Endothelial cell of umbilical vein (primary cell): ENCODE measurements around the gene FZD10. TPM values are rescaled to one million over a fixed set of nuclear protein-coding genes. Genes with fewer than 3 reads are reported as not detected.

ENCODE experiments used
- BruUV-seq: library from RNA; stranded (reverse); fragments of 400-500 nt; replicated peaks from 2 replicates; lab custom pipeline; 2021; lab: Mats Ljungman, UMichigan
- CTCF ChIA-PET: fragments of 300-600, 350-600 bp; sonication (Branson Sonifier 250); formaldehyde crosslinking; loops from one replicate; lab custom pipeline; 2021; ENCODE audit warnings: antibody characterized with exemption, inconsistent platforms; lab: Charles Lee
- POLR2A ChIA-PET: fragments of 300-600, 350-600 bp; sonication (Branson Sonifier 250); formaldehyde crosslinking; loops from one replicate; lab custom pipeline; 2021; ENCODE audit warnings: antibody characterized with exemption, inconsistent platforms; lab: Charles Lee
- DNase-seq: peaks from one replicate; pipeline ENCODE4 v3.0.0-alpha.2; 2011; ENCODE audit warnings: low read depth, low spot score
- FAIRE-seq: peaks from 2 replicates; lab custom pipeline; 2011; peaks lifted over from hg19 to GRCh38; lab: Jason Lieb, UNC
- H2AFZ ChIP-seq: 2 replicates; pipeline ENCODE4 v1.6.0; 2012; ENCODE audit warnings: low read depth, low read length, control low read depth, inconsistent platforms
- H3K27ac ChIP-seq: 2 replicates; pipeline ENCODE4 v1.5.1; 2011; ENCODE audit warnings: low read depth, mild to moderate bottlenecking, control low read depth, low read length, moderate library complexity; ENCODE audit not compliant: insufficient read depth
- H3K27me3 ChIP-seq, 2 experiments: 2 replicates each; pipeline versions ENCODE4 v1.6.0 to v1.6.1; 2011; ENCODE audit warnings: low read length in 2 of 2, mixed read lengths in 1 of 2; ENCODE audit not compliant: control insufficient read depth in 2 of 2, insufficient read depth in 2 of 2
- H3K36me3 ChIP-seq, 2 experiments: 2 replicates in 1 of 2; 3 replicates in 1 of 2; pipeline ENCODE4 v1.5.1; 2011; ENCODE audit warnings: low read length in 2 of 2, mild to moderate bottlenecking in 1 of 2, moderate library complexity in 1 of 2; ENCODE audit not compliant: control insufficient read depth in 2 of 2, insufficient read depth in 2 of 2; ENCODE audit errors: extremely low read depth in 1 of 2
- H3K4me1 ChIP-seq: 3 replicates; pipeline ENCODE4 v1.5.1; 2011; ENCODE audit warnings: mild to moderate bottlenecking, low read length; ENCODE audit not compliant: control insufficient read depth, insufficient read depth; ENCODE audit errors: extremely low read depth
- H3K4me2 ChIP-seq: 2 replicates; pipeline ENCODE4 v1.6.1; 2011; ENCODE audit warnings: low read length, control low read depth, mixed read lengths; ENCODE audit not compliant: insufficient read depth
- H3K4me3 ChIP-seq, 3 experiments: fragments of 200-600 bp in 1 of 3; sonication (generic), shearing (Covaris generic) in 1 of 3; replicated peaks in 1 of 3; 2 replicates each; pipeline ENCODE4 v1.5.1; 2011 to 2016; ENCODE audit warnings: control low read depth in 3 of 3, low read length in 3 of 3, mild to moderate bottlenecking in 2 of 3, inconsistent platforms in 1 of 3, low read depth in 1 of 3, moderate library complexity in 1 of 3; ENCODE audit not compliant: insufficient read depth in 1 of 3
- H3K79me2 ChIP-seq: 2 replicates; pipeline ENCODE4 v1.6.0; 2012; ENCODE audit warnings: low read length, inconsistent platforms; ENCODE audit not compliant: control insufficient read depth, insufficient read depth
- H3K9ac ChIP-seq: replicated peaks from 2 replicates; pipeline ENCODE3; 2011; ENCODE audit warnings: low read length, control low read depth; ENCODE audit not compliant: insufficient read depth; ENCODE audit errors: extremely low read depth
- H3K9me1 ChIP-seq: replicated peaks from 3 replicates; pipeline ENCODE4 v1.6.0; 2011; ENCODE audit warnings: mild to moderate bottlenecking, low read length; ENCODE audit not compliant: control insufficient read depth, insufficient read depth; ENCODE audit errors: extremely low read depth
- H3K9me3 ChIP-seq: replicated peaks from 2 replicates; pipeline ENCODE4 v1.5.1; 2012; ENCODE audit warnings: low read length, inconsistent platforms; ENCODE audit not compliant: control insufficient read depth, insufficient read depth
- H4K20me1 ChIP-seq: replicated peaks from 2 replicates; pipeline ENCODE3; 2011; ENCODE audit warnings: mild to moderate bottlenecking, low read length; ENCODE audit not compliant: control insufficient read depth, insufficient read depth; ENCODE audit errors: extremely low read depth
- CTCF ChIP-seq, 2 donors: IDR thresholded peaks; 1 replicate in 1 of 2; 2 replicates in 1 of 2; pipeline ENCODE4 v1.5.1; 2011; ENCODE audit warnings: low read length in 2 of 2, mild to moderate bottlenecking in 2 of 2, moderate library complexity in 2 of 2, control low read depth in 1 of 2, inconsistent platforms in 1 of 2, low read depth in 1 of 2; ENCODE audit not compliant: insufficient read depth in 1 of 2; ENCODE audit errors: extremely low read depth in 1 of 2
- EZH2 ChIP-seq: IDR thresholded peaks from 2 replicates; pipeline ENCODE4 v1.6.1; 2012; ENCODE audit warnings: borderline replicate concordance, low read depth, mild to moderate bottlenecking, moderate library complexity, low read length, inconsistent platforms; ENCODE audit not compliant: severe bottlenecking
- FOS ChIP-seq: IDR thresholded peaks from 2 replicates; pipeline ENCODE4 v1.6.1; 2011; ENCODE audit warnings: mild to moderate bottlenecking, low read length, moderate library complexity, borderline replicate concordance; ENCODE audit not compliant: insufficient read depth
- GATA2 ChIP-seq: IDR thresholded peaks from 2 replicates; pipeline ENCODE4 v1.7.0; 2011; ENCODE audit warnings: low read depth, mild to moderate bottlenecking, moderate library complexity, mixed read lengths, low read length; ENCODE audit not compliant: insufficient read length, insufficient read depth
- JUN ChIP-seq: IDR thresholded peaks from 2 replicates; pipeline ENCODE4 v1.6.1; 2011; ENCODE audit warnings: borderline replicate concordance, low read depth; ENCODE audit not compliant: insufficient read length, insufficient read depth
- MAX ChIP-seq: IDR thresholded peaks from 2 replicates; pipeline ENCODE4 v1.6.1; 2011; ENCODE audit not compliant: insufficient read depth, insufficient read length
- MYC ChIP-seq: IDR thresholded peaks from one replicate; pipeline ENCODE4 v1.6.1; 2011; ENCODE audit warnings: mild to moderate bottlenecking, low read depth, low read length
- POLR2A ChIP-seq: IDR thresholded peaks from 2 replicates; pipeline ENCODE4 v1.6.1; 2012; ENCODE audit warnings: low read depth, mild to moderate bottlenecking, control low read depth, low read length
- POLR2AphosphoS5 ChIP-seq: IDR thresholded peaks from 2 replicates; pipeline ENCODE4 v1.6.1; 2012; ENCODE audit warnings: low read depth, mild to moderate bottlenecking, control low read depth, low read length, moderate library complexity; ENCODE audit not compliant: insufficient read depth
- dilution Hi-C: fragments of 300-500 bp; cut with MboI; formaldehyde crosslinking; loops from one replicate; pipeline ENCODE4 v1.15.0; 2019; ENCODE audit warnings: low sequenced_read_pairs; ENCODE audit not compliant: extremely low pct_ligation_motif_present
- intact Hi-C: fragments of 100-400 bp; cut with micrococcal nuclease; formaldehyde crosslinking; loops from one replicate; pipeline ENCODE4 v1.10.0; 2022
- polyA plus RNA-seq, 4 experiments: library from polyadenylated mRNA; depleted of rRNA in 3 of 4; stranded (reverse) in 3 of 4; unstranded in 1 of 4; fragments of >200 nt; gene quantifications; 2 replicates each; pipeline versions ENCODE4 v1.2.1 to v1.2.3, GENCODE V29; 2011 to 2012; ENCODE audit warnings: missing spikeins in 1 of 4
- total RNA-seq: library from RNA; stranded (reverse); gene quantifications from 2 replicates; pipeline ENCODE4 v1.2.3, GENCODE V29; 2021

Gene FZD10
- total and polyA plus RNA-seq, 2 donors (not counting 3 experiments of a cell fraction or from before 2014, with no cell fraction given) = not detected

GRCh38 chr12:130117701-130118100 lies 44.6 kb upstream of the FZD10 start:
- no peak overlapping the region for H3K9ac ChIP-seq
- H3K4me2 ChIP-seq = no peak overlapping the region
- no peaks in the 10 kb centered on the region for H3K79me2 ChIP-seq
- POLR2A ChIA-PET = no interaction called here
- intact Hi-C loops = no loop called here
- no peak overlapping the region for H3K4me3 ChIP-seq
- no peak for TF ChIP-seq CTCF (IDR thresholded peaks at IDR 0.05; ENCODE audit: extremely low read depth in 1 of 2, insufficient read depth in 1 of 2, low read depth in 1 of 2, low read length in 2 of 2)
- no peak for TF ChIP-seq GATA2
- TF ChIP-seq MYC = no peak
- TF ChIP-seq FOS = no peak
- TF ChIP-seq EZH2 = no peak
- no peak for TF ChIP-seq MAX
- TF ChIP-seq POLR2A = no peak
- no peak for TF ChIP-seq POLR2AphosphoS5
- TF ChIP-seq JUN = no peak
- H3K27ac ChIP-seq = no peak overlapping the region
- FAIRE-seq (no peak), DNase-seq (no peak)
- no TSS peak for BruUV-seq
- H4K20me1 ChIP-seq = no peaks in the 10 kb centered on the region
- H3K9me3 ChIP-seq = peaks cover 10% of the 10 kb centered on the region
- no peak overlapping the region for H2AFZ ChIP-seq
- CTCF ChIA-PET = no interaction called here
- dilution Hi-C loops = no loop called here
- H3K27me3 ChIP-seq = no peaks in the 10 kb centered on the region
- H3K36me3 ChIP-seq = no peaks in the 10 kb centered on the region
- H3K9me1 ChIP-seq = no peaks in the 10 kb centered on the region
- H3K4me1 ChIP-seq = no peaks in the 10 kb centered on the region
